Stimulated activated naive CD8-positive, alpha-beta T cell treated with anti-CD3 and anti-CD28 coated beads, Interleukin-15, amount 100 ng/mL, for 72 hours (primary cell): ENCODE measurements around the gene DPYSL3.
A peak's percentile ranks its signal among the peaks of the same experiment; 100 is the strongest.

Experiments used
- ATAC-seq: fragments of 150-1000 bp; cut with Tn5 transposase; 2 replicates; pipeline ENCODE4 v1.10.0; 2021; ENCODE audit warnings: mild to moderate bottlenecking, moderate library complexity
- DNase-seq, 2 donors: peaks; one replicate each; pipeline ENCODE4 v3.0.0; 2021 to 2022
- H3K27ac Mint-ChIP-seq, 2 donors: one replicate each; pipeline ENCODE4 v1.8.0; 2022; ENCODE audit warnings: mild to moderate bottlenecking in 2 of 2, mixed read lengths in 2 of 2, moderate library complexity in 2 of 2
- H3K27me3 Mint-ChIP-seq: one replicate; pipeline ENCODE4 v1.8.0; 2022; ENCODE audit warnings: mixed read lengths
- H3K4me1 Mint-ChIP-seq: one replicate; pipeline ENCODE4 v1.8.0; 2022; ENCODE audit warnings: mild to moderate bottlenecking, mixed read lengths
- H3K4me3 Mint-ChIP-seq, 2 donors: one replicate each; pipeline ENCODE4 v1.8.0; 2022; ENCODE audit warnings: mild to moderate bottlenecking in 2 of 2, mixed read lengths in 2 of 2, moderate library complexity in 1 of 2
- H3K9me3 Mint-ChIP-seq, 2 donors: one replicate each; pipeline ENCODE4 v1.8.0; 2022; ENCODE audit warnings: mixed read lengths in 2 of 2

DPYSL3 gene

DNA sequence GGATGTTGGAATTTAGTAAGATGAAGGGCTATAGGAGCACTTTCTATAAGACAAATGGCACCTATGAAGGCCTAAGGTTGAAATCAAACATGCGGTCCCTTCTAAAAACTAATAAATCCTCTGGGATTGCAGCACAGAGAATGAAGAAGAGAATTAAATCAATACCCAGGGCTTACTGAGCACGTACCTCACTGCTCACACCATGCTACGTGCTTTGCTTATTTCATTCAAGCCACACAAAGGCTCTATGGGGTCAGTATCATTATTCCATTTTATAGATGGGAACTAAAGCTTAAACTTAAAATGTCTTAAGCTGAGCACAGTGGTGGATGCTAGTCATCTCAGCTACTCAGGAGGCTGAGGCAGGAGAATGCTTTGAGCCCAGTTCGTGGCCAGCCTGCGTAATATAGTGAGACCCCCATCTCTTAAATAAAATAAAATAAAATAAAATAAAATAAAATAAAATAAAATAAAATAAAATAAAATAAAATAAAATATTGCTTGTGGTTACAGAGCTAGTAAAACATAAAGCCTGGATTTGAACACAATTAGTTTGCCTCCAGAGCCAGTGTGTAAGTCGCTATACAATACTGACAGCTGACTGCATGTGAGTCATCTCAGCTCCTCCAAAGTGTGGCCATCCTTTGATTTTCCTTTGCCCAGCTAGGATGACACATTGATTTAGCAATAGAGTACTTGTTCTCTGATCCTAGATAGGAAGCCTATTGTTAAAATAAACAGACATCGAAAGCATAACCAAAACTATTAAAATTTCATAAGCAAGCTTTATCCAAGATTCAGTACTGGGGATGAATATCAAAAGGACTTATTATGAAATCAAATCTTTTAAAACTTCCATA lies 20.9 kb upstream of the DPYSL3 start:
- DNase-seq (no peak), ATAC-seq (no peak)
- H3K27me3 Mint-ChIP-seq: no peaks in the 10 kb centered on the region
- H3K27ac Mint-ChIP-seq: no peak overlapping the region
- no peaks in the 10 kb centered on the region for H3K4me1 Mint-ChIP-seq
- no peak overlapping the region for H3K4me3 Mint-ChIP-seq
- H3K9me3 Mint-ChIP-seq: no peaks in the 10 kb centered on the region

DNA sequence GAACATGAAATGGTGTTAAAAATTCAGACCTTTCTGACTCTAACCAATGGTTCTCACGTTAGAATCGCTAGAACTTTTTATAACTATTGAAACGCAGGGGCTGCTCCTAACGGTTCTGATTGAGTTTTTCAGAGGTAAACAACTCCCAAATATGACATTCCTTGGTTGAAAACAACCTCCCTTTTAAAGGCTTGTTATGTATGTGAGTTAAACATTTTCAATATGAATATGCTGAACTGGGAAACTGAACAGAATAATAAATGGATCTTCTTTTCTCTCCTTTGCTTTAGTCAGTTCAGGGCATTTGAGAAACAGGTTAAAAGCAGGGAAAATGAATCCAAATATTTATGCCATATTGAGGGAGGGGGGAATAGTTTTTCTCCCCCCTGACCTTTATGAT lies 13.2 kb upstream of the DPYSL3 start:
- Mint-ChIP-seq H3K27ac (no peak overlapping the region), H3K4me3 (no peak overlapping the region), H3K9me3 (no peaks in the 10 kb centered on the region), H3K27me3 (no peaks in the 10 kb centered on the region), H3K4me1 (no peaks in the 10 kb centered on the region)
- no peak for DNase-seq
- ATAC-seq: no peak

DNA sequence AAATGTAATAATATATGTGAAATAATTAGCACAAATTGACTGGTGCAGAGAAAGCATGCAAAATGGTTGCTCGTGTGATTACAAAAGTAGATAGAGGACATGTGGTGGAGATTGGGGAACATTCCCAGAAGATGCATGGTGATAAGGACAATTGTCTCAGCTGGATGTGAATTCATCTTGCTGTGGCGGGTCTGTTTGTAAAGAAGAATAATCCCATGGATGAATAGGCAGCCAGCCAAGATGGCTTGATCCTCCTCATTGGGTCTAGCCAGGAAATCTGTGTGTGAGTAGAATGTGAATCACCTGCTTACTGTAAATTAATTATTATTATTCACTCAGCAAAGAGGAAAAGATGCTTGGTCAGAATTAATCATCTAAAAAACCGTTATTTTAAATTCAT lies 12.6 kb upstream of the DPYSL3 start:
- no peaks in the 10 kb centered on the region for H3K9me3 Mint-ChIP-seq
- DNase-seq: no peak
- no peaks in the 10 kb centered on the region for H3K27me3 Mint-ChIP-seq
- no peak for ATAC-seq
- H3K4me1 Mint-ChIP-seq: no peaks in the 10 kb centered on the region
- no peak overlapping the region for H3K4me3 Mint-ChIP-seq
- no peak overlapping the region for H3K27ac Mint-ChIP-seq

DNA sequence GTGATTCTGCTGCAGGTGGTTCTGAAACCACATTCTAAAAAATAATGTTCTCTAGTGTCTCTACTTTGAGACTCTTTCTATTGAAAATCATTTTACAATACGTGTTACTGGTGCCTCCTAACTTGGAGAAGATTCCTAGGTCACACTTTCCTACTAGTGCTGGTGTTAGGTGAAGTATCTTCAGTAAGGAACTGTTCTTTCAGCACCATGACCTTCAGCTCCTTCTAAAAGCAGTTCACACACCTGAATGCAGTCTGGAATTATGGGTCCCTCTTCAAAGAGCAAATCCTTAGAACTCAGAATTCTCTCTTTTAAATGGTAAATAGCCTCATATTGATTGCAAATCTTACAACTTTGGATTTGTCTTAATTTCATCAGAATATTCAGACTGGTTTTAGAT lies 10.6 kb upstream of the DPYSL3 start:
- H3K4me3 Mint-ChIP-seq: no peak overlapping the region
- H3K9me3 Mint-ChIP-seq: no peaks in the 10 kb centered on the region
- DNase-seq (no peak), ATAC-seq (no peak)
- H3K27me3 Mint-ChIP-seq: no peaks in the 10 kb centered on the region
- no peaks in the 10 kb centered on the region for H3K4me1 Mint-ChIP-seq
- no peak overlapping the region for H3K27ac Mint-ChIP-seq

DNA sequence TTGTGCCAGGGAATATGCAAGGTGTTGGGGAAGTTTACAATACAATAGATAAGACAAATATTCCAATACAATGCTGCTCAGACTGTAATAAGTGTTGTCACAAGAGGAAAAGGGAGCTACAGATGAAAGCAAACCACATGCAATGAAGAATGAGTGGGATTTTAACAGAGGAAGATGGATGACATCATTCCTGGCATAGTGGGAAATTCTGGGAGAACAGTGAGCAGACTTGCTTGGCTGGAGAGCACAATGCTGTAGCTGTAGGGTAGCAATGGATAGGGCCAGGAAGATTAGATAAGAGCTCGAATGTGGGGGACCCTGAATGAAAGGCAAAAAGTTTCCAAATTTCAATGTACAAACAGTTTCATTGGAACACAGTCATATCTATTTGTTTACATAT lies 9.5 kb upstream of the DPYSL3 start:
- DNase-seq: no peak
- H3K4me1 Mint-ChIP-seq: no peaks in the 10 kb centered on the region
- no peaks in the 10 kb centered on the region for H3K27me3 Mint-ChIP-seq
- H3K27ac Mint-ChIP-seq: no peak overlapping the region
- H3K9me3 Mint-ChIP-seq: no peaks in the 10 kb centered on the region
- no peak overlapping the region for H3K4me3 Mint-ChIP-seq
- no peak for ATAC-seq

DNA sequence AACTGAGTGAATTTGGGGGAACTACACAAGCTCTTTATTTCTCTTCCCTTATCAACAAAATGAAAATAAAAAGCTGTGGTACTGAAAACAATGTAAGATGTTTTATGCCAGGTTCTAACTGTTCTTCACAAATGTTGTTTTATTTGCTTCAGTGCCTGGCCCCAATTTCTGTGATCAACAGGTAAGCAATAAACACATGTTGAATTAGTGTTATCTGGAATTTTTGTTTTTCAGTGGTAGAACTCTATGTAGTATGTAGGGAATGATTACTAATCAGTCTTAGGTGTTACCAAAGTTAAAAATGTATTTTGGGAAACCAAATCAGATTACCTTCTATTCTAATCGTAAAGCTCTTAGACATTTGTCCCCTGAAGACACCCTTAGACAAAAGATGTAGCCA lies 7.5 kb upstream of the DPYSL3 start:
- no peak overlapping the region for H3K4me3 Mint-ChIP-seq

DNA sequence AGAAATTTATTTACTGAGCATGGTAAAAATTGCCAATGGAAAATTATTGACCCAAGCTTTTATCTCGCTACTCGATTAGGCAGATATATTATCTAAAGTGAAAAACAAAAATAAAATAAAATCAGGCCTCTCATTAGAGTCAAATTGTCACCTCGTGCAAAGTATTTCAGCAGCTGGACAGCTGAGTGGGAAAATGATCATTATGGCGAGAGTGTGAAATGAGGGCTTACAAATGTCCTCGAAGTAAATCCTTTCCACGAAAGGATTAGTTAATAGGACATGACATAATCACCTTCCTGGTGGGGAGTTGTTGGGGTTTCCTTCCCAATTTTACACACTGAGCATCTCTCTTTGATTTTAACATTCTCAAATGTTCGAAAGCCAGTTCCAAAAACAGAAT lies 5.4 kb upstream of the DPYSL3 start:
- ATAC-seq (no peak), DNase-seq (no peak)
- H3K4me3 Mint-ChIP-seq: no peak overlapping the region
- peaks cover 2% of the 10 kb centered on the region for H3K4me1 Mint-ChIP-seq
- no peak overlapping the region for H3K27ac Mint-ChIP-seq
- H3K27me3 Mint-ChIP-seq: peaks cover 16% of the 10 kb centered on the region
- H3K9me3 Mint-ChIP-seq: no peaks in the 10 kb centered on the region

More for the DNA sequence above, 7.5 kb upstream of the DPYSL3 start:
- no peak overlapping the region for H3K27ac Mint-ChIP-seq
- peaks cover 5% of the 10 kb centered on the region for H3K27me3 Mint-ChIP-seq
- DNase-seq: no peak
- no peaks in the 10 kb centered on the region for H3K4me1 Mint-ChIP-seq
- no peaks in the 10 kb centered on the region for H3K9me3 Mint-ChIP-seq
- no peak for ATAC-seq

DNA sequence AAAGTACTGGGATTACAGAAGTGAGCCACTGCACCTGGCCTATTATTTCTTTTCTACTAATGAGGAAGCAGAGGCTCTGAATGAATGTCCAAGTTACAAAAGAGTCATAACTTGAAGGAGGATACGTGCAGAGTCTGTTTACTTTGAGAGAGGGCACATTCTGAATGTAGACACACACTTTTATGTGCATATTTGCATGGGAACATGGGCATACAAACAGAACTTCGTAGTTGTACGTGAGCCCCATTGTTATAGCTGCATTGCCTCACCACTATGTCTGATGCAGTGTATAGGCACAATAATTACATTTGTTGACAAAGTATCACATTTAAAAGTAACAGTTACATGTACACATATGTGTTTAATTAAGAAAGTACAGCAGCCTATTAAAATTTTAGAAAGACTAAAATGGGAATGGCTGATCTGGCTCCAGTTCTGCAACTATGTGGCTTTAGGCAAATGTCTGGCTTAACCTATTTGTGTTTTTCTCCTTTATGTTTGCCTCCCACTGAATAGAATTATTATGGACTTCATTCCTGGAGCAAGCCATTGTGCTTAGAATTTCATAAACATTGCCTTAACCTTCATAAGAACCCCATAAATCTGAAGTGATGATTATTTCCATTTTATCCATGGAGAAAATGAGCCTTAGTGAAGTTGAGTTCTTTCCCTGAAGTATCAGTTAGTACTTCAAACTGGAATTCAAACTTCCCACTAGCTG lies 3.0 kb upstream of the DPYSL3 start:
- Mint-ChIP-seq H3K9me3 (no peaks in the 10 kb centered on the region), H3K27ac (no peak overlapping the region), H3K4me3 (no peak overlapping the region), H3K4me1 (peaks cover 9% of the 10 kb centered on the region), H3K27me3 (peaks cover 40% of the 10 kb centered on the region)
- ATAC-seq: no peak
- DNase-seq: no peak

DNA sequence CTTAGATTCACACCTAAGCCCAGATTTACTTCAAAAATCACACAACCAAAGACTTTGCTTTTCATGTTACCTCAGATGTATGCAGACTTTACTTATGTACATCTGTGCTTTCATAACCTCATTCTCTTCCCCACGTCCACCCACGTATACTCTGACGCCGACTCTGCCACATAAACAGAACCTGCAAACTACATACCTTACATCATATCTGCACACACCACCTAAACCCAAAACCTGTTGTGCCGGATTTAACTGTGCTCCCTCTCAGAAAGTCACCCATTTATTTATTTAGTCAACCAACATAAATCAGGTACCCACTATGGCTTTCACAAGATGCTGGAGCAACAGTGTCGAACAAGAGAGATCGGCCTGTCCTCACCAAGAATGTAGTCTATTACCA lies 1.0 kb upstream of the DPYSL3 start:
- peaks cover 9% of the 10 kb centered on the region for H3K4me1 Mint-ChIP-seq
- H3K27ac Mint-ChIP-seq: no peak overlapping the region
- no peak overlapping the region for H3K4me3 Mint-ChIP-seq
- H3K27me3 Mint-ChIP-seq: peaks cover 47% of the 10 kb centered on the region
- no peaks in the 10 kb centered on the region for H3K9me3 Mint-ChIP-seq
- no peak for DNase-seq
- ATAC-seq: no peak

DNA sequence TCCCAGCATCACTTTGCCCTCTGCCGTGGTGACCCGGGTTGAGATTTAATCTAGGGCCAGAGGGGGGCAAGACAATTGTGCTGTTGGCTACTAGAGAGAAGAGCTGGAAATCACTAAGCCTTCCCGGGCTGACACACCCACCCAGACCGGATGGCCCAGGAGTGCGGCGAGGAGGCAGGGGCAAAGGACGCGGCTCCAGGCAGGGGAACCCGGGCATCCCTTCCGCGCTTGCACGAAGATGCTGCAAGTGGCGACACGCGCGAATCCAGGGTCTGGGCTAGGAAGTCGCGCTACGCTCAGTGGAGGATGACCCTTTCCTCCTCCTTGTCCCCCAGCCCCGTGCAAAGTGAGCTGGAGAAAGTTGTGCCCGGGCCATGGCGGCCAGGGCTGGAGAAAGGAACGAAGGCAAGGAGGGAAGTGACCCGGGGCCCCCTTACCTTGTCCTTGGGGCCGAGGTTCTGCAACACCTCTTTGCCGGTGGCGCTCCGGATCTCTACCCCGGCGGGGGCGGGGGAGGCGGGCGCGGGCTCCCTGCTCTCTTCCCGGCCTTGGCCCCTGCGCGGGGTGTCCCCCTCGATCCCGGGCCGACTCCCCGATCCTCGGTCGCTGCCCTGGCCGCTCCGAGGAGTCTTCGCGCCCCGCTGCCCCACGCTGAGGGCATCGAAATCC lies 693 bp downstream of the DPYSL3 start:
- Mint-ChIP-seq H3K4me3 (peak overlapping the region in 1 of 2 donors; percentile 49), H3K4me1 (peaks cover 9% of the 10 kb centered on the region), H3K27ac (no peak overlapping the region), H3K27me3 (peaks cover 47% of the 10 kb centered on the region), H3K9me3 (no peaks in the 10 kb centered on the region)
- ATAC-seq (no peak), DNase-seq (no peak)

DNA sequence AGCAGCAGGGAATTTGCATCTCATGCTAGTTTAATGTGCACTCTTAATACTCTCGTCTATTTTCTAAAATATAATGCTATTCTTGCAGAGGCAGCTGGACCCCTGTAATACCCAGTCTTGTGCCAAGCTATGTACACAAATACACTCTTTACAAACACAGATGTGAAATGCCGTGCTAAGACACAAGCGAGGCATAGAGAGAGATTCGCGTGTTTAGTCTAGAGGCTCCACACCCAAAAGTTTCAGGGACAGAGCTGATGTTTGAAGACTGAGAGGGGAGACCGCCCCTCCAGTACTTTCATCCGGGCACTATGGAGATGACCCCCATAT lies 1.2 kb downstream of the DPYSL3 start:
- H3K9me3 Mint-ChIP-seq: no peaks in the 10 kb centered on the region
- no peak overlapping the region for H3K4me3 Mint-ChIP-seq
- DNase-seq (no peak), ATAC-seq (no peak)
- H3K27me3 Mint-ChIP-seq: peaks cover 47% of the 10 kb centered on the region
- no peak overlapping the region for H3K27ac Mint-ChIP-seq
- H3K4me1 Mint-ChIP-seq: peaks cover 9% of the 10 kb centered on the region

DNA sequence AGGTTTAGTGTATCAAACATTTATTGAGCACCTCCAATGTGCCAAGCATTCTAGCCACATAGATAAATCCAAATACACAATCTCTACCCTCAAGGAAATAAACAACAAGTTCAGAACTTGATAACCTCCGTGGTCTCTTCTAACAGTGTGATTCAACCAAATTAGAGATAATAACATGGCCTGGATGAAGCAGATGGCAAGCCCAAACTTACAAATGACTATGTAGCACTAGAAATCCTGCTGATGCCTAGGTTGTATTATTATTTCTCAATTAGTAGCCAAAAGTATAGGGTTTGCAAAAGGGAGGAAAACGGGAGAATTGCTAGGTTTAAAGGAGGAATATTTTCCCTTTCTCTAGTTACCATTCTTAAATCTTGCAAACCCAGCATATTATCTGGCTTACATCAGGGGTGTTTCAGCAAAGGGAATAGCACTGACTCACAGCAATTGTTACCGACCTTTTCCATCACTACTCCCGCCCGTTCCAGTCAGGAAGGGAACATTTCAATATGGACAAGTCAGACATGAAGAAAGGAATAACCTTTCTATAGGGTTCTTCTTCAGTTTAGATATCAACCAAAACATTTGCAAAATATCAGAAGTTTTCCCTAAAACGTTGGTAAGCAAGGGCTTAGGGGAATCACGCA lies 2.3 kb downstream of the DPYSL3 start:
- DNase-seq (no peak), ATAC-seq (no peak)
- Mint-ChIP-seq H3K27me3 (peaks cover 42% of the 10 kb centered on the region), H3K9me3 (no peaks in the 10 kb centered on the region), H3K4me1 (peaks cover 9% of the 10 kb centered on the region), H3K27ac (no peak overlapping the region), H3K4me3 (no peak overlapping the region)

DNA sequence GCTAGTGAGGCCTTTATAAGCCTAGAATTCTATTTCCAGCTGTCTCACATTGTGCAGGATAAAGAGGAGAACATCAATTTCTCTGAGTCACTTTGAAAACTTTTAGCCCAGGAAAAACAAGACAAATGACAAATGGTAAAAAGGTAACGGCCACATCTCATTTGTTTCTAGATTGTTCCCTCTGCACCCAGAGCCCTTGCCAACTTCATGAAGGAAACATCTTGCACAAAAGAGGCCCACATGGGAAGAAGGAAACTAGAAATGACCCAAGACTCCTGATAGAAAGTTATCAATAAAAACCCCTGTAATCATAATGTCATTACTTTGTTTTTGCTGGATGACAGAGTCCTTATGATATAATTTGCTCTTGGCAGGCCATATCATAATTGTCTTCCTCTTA lies 5.3 kb downstream of the DPYSL3 start:
- DNase-seq: no peak
- Mint-ChIP-seq H3K27ac (no peak overlapping the region), H3K4me1 (peaks cover under 1% of the 10 kb centered on the region), H3K4me3 (no peak overlapping the region), H3K9me3 (no peaks in the 10 kb centered on the region), H3K27me3 (peaks cover 24% of the 10 kb centered on the region)
- no peak for ATAC-seq

DNA sequence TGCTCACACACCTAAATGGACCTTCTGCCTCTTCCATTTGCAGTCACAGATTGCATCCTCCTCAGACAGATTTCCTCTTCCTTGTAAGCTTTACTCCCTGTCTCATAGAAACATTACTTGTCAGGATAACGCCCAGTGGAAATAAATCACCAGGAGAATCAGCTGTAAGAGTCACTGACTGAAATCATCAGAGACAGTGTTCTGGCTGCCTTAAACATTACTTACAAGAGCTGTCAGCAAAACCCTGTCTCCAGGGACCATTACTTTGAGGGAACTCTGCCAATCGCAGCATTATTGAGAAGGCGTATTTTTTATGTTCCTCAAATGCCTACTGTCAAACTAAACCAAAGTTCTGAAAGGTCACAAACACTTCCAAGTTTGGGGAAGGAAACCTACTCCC lies 5.9 kb downstream of the DPYSL3 start:
- DNase-seq: no peak
- Mint-ChIP-seq H3K4me1 (no peaks in the 10 kb centered on the region), H3K4me3 (no peak overlapping the region), H3K27me3 (peaks cover 19% of the 10 kb centered on the region), H3K27ac (no peak overlapping the region), H3K9me3 (no peaks in the 10 kb centered on the region)
- ATAC-seq: no peak

DNA sequence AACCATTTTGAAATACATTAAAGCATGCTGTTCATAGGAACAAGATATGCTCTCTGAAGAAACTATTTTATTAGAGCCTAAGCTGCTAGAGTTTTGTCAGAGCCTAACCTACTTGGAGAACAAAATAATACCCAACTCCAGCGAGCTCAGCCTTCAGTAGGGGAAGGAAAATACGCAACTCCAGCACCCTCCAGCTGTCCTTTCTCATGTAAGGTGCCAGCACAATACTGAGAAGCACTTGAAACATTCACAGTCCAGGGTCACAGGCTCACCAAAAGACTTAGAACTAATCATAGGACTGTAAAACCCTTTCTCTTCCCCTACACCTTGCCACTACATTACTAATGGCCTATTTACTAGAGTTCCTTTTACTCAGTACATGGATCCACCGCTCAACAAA lies 18.9 kb downstream of the DPYSL3 start:
- Mint-ChIP-seq H3K4me1 (no peaks in the 10 kb centered on the region), H3K27ac (no peak overlapping the region), H3K4me3 (no peak overlapping the region), H3K9me3 (peaks cover 0 to 6% of the 10 kb centered on the region in 2 donors), H3K27me3 (peaks cover 26% of the 10 kb centered on the region)
- no peak for DNase-seq
- ATAC-seq: no peak
